HG02852 (cell line): ENCODE results near the gene SERPINB6.
"Not testable (repeated sequence)": the region's sequence is repeated elsewhere in the genome, so short reads cannot be mapped to it uniquely, and the experiment has no call there.

Source experiments
- ATAC-seq: cut with Tn5 transposase; IDR thresholded peaks from one replicate; pipeline ENCODE4 v1.9.1; 2021; ENCODE audit warnings: mild to moderate bottlenecking, moderate library complexity; ENCODE audit not compliant: unreplicated experiment

The SERPINB6 gene

DNA sequence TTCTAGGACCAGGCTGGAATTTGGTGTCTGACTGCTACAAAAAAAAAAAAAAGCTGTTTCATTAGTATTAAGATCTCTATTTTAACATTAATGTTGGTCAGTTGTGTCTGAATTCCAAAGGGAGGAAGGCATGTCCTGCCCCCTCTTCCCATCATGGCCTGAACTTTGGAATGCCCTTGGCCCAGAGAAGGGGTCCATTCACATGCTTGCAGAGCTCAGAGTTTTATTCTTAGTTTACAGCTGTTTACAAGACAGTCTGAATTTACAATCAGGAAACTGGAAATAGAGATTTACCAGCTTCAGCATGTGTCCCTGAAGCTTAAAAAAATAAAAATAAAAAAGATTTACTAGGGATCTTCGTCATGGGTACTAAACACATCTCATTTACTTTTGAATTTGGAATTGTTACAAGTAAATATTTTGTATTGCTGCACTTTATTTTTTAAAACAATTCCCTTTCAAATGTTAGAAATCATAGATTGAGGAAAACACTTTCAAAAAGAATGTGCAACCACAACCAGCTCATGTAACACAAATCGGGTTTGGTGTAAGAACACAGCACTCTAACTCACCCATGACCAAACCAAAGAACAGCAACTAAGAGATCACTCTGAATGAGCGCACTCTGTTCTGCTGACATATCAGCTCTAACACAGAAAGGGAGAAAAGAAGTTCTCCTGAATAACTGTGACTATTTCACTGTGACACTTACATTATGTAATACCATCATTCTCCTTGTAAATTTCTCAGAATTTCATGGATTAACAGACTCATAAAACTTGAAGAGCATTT is 6.6 kb upstream of the SERPINB6 start:
- no peak for ATAC-seq

DNA sequence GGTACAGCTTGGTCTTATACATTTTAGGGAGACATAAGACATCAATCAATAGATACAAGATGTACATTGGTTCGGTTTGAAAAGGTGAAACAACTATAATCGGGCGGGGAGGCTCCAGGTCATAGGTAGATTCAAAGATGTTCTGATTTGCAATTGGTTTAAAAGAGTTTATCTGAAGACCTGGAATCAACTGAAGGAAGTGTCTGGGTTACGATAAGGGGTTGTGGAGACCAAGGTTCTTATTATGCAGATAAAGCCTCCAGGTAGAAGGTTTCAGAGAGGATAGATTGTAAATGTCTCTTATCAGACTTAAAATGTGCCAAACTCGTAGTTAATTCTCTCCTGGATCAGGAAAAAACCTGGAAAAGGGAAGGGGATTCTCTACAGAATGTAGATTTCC is 5.9 kb upstream of the SERPINB6 start:
- no peak for ATAC-seq

DNA sequence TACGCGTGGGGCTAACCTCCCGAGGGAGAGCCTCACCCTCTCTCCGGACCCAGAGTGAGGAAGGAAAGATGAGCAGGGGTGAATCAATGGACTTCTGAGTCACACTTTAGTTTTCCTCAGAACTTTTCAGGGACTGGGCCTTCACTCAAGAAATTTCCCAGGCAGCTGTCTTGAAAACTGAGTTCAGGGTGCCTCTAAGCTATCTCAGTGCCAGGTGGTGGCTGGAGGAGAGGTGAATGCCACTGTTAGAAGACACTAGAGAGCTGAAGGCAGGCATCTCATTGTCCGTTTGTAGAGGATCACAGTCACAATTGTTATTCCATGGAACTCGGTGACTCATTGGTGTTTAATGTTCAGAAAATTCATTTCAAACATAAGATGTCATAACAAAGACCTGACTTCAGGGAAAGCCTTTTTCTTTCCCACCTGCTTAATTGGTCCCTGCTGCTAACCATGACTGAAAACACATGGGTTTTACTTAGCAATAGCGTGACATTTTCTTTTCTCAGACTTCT is 5.3 kb upstream of the SERPINB6 start:
- ATAC-seq, result no peak

DNA sequence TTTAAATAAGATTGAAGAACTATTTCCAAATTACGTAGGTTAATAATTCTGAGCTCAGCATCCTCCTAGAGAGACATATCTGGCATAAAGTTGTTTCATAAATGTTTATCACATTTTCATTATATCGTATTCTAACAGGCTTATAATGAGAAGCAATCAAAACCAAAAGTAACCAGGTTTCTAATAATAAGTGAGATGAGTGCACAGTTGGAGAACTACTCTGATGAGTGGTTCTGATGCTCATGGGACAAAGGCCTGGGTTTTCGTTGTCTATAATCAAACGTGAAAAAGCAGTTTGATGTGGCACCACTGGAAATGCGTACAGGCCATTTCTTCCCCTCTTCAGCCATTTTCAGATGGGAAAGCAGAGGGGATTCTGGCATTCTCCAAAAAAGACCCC is 4.7 kb upstream of the SERPINB6 start:
- no peak for ATAC-seq

DNA sequence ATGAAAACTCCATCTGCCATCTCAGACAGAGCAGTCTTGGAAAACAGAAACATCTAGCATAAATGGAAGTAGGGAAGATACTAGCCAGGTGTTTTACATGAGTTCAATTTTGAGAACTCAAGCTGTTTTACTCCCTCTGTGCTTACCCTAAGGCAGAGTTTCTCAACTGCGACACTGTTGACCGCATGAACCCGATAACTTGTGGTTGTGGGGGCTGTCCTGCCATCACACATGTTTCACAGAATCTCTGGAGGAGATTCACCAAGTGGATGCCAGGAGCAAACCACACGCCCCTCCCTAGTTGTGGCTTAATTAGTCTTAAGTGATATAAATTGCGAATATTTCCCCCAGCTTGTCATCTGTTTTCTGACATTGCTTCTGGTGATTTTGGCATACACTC is 2.3 kb upstream of the SERPINB6 start:
- ATAC-seq, result no peak

DNA sequence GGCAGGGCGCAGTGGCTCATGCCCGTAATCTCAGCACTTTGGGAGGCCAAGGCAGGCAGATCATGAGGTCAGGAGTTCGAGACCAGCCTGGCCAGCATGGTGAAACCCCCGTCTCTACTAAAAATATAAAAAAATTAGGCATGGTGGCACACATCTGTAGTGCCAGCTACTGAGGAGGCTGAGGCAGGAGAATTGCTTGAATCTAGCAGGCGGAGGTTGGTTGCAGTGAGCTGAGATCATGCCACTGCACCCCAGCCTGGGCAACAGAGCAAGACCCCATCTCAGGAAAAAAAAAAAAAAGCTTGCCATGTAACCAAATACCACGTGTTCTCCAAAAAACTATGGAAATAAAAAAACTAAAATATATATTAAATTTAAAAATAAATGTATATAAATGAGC is 1.8 kb upstream of the SERPINB6 start:
- not testable (repeated sequence) for ATAC-seq

DNA sequence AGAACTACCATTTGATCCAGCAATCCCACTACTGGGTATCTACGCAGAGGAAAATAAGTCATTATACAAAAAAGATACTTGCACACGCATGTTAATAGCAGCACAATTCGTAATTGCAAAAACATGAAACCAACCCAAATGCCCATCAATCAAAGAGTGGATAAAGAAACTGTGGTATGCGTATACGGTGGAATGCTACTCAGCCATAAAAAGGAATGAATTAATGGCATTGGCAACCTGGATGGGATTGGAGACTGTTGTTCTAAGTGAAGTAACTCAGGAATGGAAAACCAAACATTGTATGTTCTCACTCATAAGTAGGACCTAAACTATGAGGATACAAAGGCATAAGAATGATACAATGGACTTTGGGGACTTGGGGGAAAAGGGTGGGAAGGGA is 1.3 kb upstream of the SERPINB6 start:
- not testable (repeated sequence) for ATAC-seq

DNA sequence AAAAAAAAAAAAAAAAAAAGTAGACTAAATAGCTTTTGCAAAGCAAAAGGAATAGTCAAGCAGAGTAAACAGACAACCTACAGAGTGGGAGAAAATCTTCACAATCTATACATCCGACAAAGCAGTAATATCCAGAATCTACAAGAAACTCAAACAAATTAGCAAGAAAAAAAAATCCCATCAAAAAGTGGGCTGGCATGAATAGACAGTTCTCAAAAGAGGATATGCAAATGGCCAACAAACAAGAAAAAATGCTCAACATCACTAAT is 786 bp upstream of the SERPINB6 start:
- ATAC-seq, result not testable (repeated sequence)

DNA sequence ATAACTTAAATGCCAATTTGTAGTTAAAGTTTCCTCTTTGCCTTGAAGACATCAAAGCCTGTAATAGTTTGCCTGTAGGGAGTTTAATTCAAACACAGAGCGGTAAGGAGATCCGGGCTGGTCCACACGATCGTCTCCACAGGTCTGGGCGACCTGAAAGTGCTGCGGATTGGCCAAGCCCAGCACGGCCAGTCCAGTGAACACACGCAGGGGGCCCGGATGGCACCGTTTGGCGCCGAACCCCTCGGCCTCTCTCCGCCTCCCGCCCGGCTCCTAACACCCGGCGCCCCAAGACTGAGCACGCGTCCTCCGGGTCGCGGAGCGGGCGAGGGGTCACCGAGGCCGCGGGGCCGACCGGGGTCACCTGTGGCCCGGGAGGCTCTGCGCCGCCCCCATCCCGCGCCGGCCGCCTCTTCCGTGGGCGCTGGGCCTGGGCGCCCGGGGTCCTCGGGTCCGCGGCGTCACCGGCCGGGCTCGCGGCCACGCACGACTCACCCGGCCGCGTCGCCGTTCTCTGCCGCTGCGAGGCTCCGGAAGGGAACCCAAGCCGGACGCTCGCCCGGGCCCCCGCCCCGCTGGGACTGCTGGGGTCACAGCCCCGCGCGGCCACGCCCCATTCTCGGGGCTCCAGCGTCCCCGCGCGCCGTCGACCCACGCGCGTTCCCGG is 481 bp downstream of the SERPINB6 start:
- no peak for ATAC-seq

DNA sequence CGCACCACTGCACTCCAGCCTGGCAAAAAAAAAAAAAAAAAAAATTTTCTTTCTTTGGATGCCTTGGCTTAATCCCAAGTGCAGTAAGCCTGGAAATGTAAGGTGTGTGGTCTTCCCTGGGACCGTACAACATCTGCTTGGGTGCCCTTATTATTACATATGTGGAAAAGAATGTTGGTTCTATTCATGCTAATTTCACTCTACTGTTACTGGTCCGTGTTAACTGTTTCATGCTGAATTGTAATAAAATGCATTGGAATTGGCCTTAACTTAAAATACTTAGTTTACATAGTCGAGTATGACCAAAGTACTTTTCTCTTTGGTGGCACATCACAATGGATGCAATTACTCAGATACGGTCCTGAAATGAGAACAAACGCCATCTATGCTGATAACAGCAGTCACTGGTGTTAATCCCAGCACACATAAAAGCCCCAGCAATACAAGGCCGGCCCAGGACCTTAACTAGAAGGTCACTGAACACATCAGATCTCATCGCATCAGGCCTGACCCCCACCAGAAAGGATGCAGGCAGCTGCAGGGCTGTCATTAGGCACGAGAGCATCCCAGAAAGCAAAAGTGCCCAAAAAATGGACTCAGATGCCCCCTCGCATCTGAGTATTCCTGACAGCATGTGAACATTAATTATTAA is 1.2 kb downstream of the SERPINB6 start:
- ATAC-seq, result no peak

DNA sequence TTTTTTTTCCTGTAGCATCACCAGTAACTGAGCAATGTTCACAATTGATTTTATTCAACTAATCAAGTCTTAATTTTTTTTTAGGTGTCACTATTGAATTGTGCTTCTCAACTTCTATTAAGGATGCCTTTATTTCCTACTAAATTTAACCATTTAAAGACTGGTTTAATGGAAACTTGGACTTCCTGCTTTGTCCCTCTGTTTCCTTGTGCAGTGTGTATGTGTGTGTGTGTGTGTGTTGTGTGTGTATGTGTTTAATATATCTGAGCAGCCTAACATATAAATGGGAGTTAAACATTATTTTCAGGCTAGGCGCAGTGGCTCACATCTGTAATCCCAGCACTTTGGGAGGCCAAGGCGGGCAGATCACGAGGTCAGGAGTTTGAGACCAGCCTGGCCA is 1.8 kb downstream of the SERPINB6 start:
- no peak for ATAC-seq

DNA sequence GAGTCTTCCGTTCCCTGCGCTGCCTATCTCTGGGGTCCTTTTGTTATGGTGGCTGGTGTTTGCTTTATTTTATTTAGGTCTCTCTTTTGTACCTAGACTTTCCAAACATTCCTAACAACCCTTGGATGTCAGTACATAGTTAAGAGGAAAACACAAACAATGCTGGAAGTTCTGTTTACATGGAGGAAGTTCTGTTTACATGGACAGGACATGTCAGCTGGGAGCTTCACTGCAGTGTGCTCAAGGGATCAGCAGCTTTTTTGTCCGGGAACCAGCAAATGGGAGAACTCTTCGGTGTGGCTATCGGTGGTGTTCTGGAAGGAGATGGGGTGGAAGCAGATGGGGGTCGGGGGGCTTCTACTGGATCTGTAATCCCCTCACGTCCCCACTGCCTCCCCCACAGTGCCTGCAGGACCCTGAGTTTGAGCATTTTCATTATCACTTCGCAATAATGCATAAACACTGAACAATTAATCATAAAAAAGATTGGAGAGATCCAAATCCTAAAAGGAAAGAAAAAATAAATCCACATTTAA is 2.7 kb downstream of the SERPINB6 start:
- no peak for ATAC-seq

DNA sequence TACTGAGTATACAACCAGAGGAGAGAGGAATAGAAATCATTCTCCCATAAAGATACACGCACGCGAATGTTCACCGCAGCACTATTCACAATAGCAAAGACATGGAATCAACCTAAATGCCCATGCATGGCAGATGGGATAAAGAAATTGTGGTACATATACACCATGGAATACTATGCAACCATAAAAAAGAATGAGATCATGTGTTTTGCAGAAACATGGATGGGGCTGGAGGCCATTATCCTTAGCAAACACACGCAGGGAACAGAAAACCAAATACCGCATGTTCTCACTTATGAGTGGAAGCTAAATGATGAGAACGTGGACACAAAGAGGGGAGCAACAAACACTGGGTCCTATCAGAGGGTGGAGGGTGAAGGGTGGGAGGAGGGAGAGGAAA is 3.4 kb downstream of the SERPINB6 start:
- ATAC-seq, result no peak

DNA sequence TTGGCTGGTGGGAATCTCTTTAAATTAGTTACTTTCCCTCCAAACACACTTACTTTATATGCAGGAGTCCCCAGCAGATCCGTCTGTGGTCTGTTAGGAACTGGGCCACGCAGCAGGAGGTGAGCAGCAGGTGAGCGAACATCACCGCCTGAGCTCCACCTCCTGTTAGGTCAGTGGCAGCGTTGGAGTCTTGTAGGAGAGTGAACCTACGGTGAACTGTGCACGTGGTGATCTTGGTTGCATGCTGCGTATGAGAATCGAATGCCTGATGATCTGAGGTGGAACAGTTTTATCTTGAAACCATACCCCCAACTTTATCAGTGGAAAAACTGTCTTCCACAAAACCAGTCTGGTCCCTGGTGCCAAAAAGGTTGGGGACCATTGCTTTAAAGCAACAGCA is 5.0 kb downstream of the SERPINB6 start:
- ATAC-seq, result no peak

DNA sequence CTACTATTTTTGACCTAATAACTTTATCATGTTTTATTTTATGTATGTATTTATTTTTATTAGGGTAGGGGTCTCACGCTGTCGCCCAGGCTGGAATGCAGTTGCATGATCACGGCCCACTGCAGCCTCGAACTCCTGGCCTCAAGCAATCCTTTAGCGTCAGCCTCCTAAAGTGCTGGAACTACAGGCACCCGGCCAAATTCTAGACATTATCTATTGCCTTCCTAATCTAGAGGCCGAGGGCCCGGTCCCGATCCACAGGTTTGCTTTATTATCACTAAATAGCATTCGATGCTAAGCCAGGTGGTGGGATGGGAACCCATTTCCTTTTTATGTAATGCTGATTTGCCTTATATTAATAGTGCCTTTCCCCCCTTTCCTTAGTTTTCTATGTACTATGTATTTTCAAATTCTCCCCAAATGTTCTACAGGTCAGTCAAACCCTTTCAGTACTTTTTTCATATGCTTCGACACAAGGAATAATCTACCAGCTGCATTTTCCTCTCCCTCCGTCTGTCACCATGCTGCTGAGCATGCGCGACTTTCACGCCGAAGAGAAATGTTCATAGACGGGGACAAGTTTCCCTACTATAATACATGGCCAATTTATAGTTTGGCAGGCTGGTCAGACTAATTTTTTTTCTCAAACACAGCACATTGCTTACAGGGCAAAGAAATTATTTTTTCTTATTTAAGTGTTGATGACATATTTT is 6.4 kb downstream of the SERPINB6 start:
- ATAC-seq, result no peak

DNA sequence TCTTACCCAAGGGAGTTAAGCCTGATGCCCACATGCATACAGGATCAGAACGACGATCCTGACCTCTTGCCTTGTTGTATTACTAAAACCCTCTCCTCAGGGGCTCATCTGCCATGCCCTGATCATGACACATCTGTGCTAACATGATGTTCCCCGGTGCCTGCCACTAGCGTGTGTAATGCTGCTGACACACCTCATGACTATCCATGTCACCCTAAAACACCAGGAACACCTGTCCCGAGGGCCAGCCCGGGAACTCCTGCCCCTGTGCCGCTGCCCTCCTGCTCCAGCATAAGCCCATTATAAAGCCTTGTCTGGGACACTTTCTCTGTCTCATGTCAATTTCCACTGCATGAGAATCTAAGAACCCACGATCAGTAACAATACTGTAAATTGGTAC is 7.6 kb downstream of the SERPINB6 start:
- ATAC-seq, result no peak

DNA sequence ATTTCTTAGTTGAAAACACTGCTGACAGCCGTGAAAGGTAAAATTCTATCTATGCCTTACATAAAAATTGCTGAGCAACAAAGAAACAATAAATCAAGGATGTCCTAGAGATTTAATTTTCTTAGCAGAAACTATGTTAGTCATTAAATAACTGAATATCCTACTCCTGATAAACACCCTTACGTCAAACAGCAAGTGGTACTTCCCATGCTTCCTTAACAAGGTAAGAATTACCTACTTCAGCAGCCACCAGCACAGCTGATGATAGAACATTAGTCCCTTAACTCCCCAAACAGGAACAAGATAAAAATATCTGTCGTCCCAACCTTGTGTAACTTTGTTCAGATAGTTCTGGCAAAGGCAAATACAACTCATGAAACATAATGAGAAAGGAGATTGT is 8.7 kb downstream of the SERPINB6 start:
- no peak for ATAC-seq

DNA sequence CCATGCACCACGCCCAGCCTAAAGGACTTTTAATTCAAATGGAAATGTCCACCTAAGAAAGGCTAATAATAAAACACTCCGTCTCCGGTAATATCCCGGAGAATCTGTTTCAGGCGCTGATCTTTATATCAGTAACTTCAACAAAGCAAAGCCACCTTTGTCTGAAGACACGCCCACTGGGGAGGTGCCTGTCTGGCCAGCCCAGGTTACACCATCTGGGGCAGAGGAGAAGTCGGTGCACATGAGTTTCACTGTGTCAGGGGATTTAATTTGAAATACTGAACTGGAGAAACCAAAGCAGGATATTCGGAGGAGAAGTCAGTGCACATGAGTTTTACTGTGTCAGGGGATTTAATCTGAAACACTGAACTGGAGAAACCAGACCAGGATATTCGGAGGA is 9.4 kb downstream of the SERPINB6 start:
- no peak for ATAC-seq

DNA sequence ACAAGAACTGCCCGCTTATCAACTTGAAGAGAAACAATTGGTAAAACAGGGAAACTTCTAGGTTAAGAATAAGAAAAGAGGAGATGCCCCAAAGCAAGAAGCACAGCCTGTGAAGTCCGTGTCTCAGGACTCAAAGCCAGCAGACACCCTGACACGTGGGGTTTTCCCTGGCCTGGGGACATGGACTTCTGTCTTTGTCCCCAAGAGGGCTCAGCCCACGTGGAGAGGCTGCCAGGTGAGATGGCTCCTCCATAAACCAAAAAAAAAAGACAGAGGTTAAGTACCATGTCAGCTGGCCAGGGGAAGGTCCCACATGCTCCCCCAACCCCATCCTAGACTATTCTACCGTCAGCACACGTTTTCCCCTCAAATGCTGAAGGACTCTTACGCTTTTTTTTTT is 9.9 kb downstream of the SERPINB6 start:
- ATAC-seq, result no peak

DNA sequence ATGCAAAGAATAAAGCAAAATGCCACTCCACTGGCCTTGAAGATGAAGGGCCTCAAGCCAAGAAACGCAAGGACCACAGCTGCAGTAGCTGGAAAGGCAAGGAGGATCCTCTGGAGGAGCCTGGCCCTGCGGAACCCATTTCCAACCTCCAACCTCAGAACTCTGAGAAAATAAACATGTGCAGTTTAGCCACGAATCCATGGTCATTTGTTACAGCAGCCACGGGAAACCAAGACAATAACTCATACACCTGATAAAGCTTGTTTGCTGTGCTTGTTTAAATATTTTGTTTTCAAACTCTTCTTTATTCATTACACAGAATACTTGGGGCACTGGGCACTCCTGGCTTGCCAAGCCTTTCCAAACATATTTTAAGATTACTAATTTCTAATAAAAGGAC is 10.4 kb downstream of the SERPINB6 start:
- ATAC-seq, result no peak
